Measurements from ENCODE around the gene DYNLT2B.

DNA sequence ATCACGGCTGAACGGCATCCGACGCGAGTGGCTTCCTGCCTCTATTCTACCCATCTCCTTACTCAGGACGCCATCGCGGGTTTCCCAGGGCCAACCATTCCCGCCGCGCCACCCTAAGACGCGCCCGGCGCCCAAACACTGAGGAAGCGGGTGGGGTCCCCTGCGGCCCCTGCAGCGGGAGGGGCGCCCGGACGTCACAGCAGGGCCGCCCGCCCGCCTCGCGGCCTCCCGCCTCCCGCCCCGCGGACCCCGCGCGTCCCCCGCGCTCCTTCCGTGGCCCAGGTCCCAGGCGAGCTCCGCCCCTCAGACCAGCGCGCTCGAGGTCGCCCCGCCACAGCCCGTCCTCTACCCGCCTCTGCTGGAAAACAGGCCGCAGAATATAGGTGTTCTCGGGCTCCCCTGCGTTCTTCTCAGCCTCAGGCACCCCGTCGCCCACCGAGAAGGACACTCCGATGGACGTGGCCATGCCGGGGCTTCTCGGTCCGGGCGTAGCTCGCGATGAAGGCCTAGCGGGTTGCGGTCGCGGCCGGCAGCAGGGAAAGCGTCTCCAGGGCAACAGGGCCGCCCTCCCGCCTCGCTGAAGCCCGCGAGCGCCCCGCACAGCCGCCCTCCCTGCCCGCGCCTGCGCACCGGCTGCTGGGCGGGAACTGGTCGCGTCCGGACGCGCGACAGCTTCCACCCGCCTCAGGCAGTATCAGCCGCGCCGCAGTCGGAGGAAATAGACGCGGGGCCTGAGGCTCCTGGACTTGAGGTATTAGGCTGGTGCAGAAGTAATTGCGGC is at the start of gene DYNLT2B:
- TF ChIP-seq JUN (IDR thresholded peaks at IDR 0.05; ENCODE audit: borderline replicate concordance, insufficient read depth, insufficient read length, low read depth): no peak
- TF ChIP-seq, protein P1, sequence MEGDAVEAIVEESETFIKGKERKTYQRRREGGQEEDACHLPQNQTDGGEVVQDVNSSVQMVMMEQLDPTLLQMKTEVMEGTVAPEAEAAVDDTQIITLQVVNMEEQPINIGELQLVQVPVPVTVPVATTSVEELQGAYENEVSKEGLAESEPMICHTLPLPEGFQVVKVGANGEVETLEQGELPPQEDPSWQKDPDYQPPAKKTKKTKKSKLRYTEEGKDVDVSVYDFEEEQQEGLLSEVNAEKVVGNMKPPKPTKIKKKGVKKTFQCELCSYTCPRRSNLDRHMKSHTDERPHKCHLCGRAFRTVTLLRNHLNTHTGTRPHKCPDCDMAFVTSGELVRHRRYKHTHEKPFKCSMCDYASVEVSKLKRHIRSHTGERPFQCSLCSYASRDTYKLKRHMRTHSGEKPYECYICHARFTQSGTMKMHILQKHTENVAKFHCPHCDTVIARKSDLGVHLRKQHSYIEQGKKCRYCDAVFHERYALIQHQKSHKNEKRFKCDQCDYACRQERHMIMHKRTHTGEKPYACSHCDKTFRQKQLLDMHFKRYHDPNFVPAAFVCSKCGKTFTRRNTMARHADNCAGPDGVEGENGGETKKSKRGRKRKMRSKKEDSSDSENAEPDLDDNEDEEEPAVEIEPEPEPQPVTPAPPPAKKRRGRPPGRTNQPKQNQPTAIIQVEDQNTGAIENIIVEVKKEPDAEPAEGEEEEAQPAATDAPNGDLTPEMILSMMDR (IDR thresholded peaks at IDR 0.05; ENCODE audit: extremely low read depth in 1 of 2, insufficient read depth in 1 of 2, low read depth in 1 of 2, low read length in 2 of 2): no peak
- TF ChIP-seq MYC (IDR thresholded peaks at IDR 0.05; ENCODE audit: low read depth, low read length): no peak
- peak; percentile 96 for TF ChIP-seq POLR2A (IDR thresholded peaks at IDR 0.05; ENCODE audit: low read depth, low read length)
- TF ChIP-seq, protein P2, sequence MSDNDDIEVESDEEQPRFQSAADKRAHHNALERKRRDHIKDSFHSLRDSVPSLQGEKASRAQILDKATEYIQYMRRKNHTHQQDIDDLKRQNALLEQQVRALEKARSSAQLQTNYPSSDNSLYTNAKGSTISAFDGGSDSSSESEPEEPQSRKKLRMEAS (IDR thresholded peaks at IDR 0.05; ENCODE audit: insufficient read depth, insufficient read length): no peak
- no peak for TF ChIP-seq EZH2 (IDR thresholded peaks at IDR 0.05; ENCODE audit: borderline replicate concordance, low read depth, low read length, severe bottlenecking)
- TF ChIP-seq POLR2AphosphoS5 (IDR thresholded peaks at IDR 0.05; ENCODE audit: insufficient read depth, low read depth, low read length): peak; percentile 94
- no peak for TF ChIP-seq FOS (IDR thresholded peaks at IDR 0.05; ENCODE audit: borderline replicate concordance, insufficient read depth, low read length)
- TF ChIP-seq GATA2 (IDR thresholded peaks at IDR 0.05; ENCODE audit: insufficient read depth, insufficient read length, low read depth, low read length): no peak
